Tibial nerve (tissue), 3 donors: Measurements from ENCODE around the gene SLC38A3.

Experiments used
- CTCF ChIP-seq, 5 experiments: fragments of 200-600 bp in 3 of 5; fragments of 450-650 bp in 2 of 5; sonication (generic) in 3 of 5; IDR thresholded peaks; one replicate each; pipeline ENCODE4 v1.5.1; 2016 to 2019; ENCODE audit warnings: antibody characterized with exemption in 5 of 5, mild to moderate bottlenecking in 3 of 5, moderate library complexity in 2 of 5
- POLR2A ChIP-seq, 2 donors: fragments of 450-650 bp; IDR thresholded peaks; one replicate each; pipeline ENCODE4 v1.6.1; 2017; ENCODE audit warnings: antibody characterized with exemption in 2 of 2, mild to moderate bottlenecking in 2 of 2, moderate library complexity in 2 of 2

- peak in 1 of 5 experiments; percentile 14 for TF ChIP-seq CTCF (IDR thresholded peaks at IDR 0.05)
- TF ChIP-seq POLR2A (IDR thresholded peaks at IDR 0.05) = peak; percentile 48 to 54
Observed at GRCh38 chr3:50268703-50269451, 63.8 kb downstream of the SLC38A3 start, which contains the start of gene SEMA3B.
